Measurements from ENCODE around the gene CDK5R2. TPM values are rescaled to one million over a fixed set of nuclear protein-coding genes. Genes with fewer than 3 reads are reported as not detected.
"Not testable (repeated sequence)": the region's sequence is repeated elsewhere in the genome, so short reads cannot be mapped to it uniquely, and the experiment has no call there.

CDK5R2 gene
- total RNA-seq, 1 donor from 2014 or later = not detected

GRCh38 chr2:218927876-218928275 lies 31.6 kb upstream of the CDK5R2 start:
- intact Hi-C loops (cut with DNase I) = no loop called here
- H3K36me3 ChIP-seq = no peaks in the 10 kb centered on the region
- H3K27me3 ChIP-seq = no peaks in the 10 kb centered on the region
- H3K4me1 ChIP-seq = no peaks in the 10 kb centered on the region
- no peak for DNase-seq (ENCODE audit: low spot score in 2 of 2)
- H3K4me3 ChIP-seq = no peak overlapping the region
- H3K9me3 ChIP-seq = no peaks in the 10 kb centered on the region
- TF ChIP-seq CTCF (IDR thresholded peaks at IDR 0.05) = no peak
- H3K27ac ChIP-seq = no peak overlapping the region

DNA sequence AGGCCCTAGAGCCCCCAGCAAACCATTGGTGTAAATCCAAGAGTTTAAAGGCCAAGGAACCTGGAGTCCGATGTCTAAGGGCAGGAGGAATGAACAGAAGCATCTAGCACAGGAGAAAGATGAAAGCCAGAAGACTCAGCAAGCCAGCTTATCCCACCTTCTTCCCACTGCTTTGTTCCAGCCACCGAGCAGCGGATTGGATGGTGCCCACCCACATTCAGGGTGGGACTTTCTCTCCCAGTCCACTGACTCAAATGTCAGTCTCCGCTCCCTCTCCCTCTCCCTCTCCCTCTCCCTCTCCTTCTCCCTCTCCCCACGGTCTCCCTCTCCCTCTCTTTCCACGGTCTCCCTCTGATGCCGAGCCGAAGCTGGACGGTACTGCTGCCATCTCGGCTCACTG lies 29.0 kb upstream of the CDK5R2 start:
- H3K4me3 ChIP-seq; DNase-seq (ENCODE audit: low spot score in 2 of 2); H3K36me3 ChIP-seq; H3K4me1 ChIP-seq; intact Hi-C loops (cut with DNase I); H3K27ac ChIP-seq; H3K27me3 ChIP-seq; H3K9me3 ChIP-seq: not testable (repeated sequence)

GRCh38 chr2:218931751-218932150 lies 27.7 kb upstream of the CDK5R2 start:
- DNase-seq (ENCODE audit: low spot score in 2 of 2); H3K27me3 ChIP-seq; H3K36me3 ChIP-seq; H3K27ac ChIP-seq; intact Hi-C loops (cut with DNase I); H3K9me3 ChIP-seq; H3K4me1 ChIP-seq; H3K4me3 ChIP-seq: not testable (repeated sequence)

GRCh38 chr2:218944759-218945404 lies 14.6 kb upstream of the CDK5R2 start:
- Histone ChIP-seq H3K4me1 (no peaks in the 10 kb centered on the region), H3K36me3 (no peaks in the 10 kb centered on the region), H3K27ac (no peak overlapping the region), H3K27me3 (no peaks in the 10 kb centered on the region), H3K9me3 (no peaks in the 10 kb centered on the region), H3K4me3 (no peak overlapping the region)
- TF ChIP-seq CTCF (IDR thresholded peaks at IDR 0.05) = no peak
- DNase-seq (ENCODE audit: low spot score in 2 of 2) = no peak
- intact Hi-C loops (cut with DNase I) = no loop called here

DNA sequence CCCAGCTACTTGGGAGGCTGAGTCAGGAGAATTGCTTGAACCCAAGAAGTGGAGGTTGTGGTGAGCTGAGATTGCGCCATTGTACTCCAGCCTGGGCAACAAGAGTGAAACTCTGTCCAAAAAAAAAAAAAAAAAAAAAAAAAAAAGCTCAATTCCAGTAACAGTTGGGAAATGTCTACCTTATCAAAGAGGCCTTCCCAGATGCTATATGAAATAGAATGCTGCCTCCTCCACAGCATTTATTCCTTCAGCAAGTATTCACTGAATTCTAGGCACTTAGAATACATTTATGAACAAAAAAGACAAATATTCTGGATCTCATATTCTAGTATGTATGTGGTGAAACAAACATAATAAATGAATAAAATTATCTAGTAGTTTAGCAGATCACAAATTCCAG lies 12.8 kb upstream of the CDK5R2 start:
- Histone ChIP-seq H3K27ac (no peak overlapping the region), H3K36me3 (no peaks in the 10 kb centered on the region), H3K9me3 (no peaks in the 10 kb centered on the region), H3K4me3 (no peak overlapping the region), H3K4me1 (no peaks in the 10 kb centered on the region), H3K27me3 (no peaks in the 10 kb centered on the region)
- DNase-seq (ENCODE audit: low spot score in 2 of 2) = no peak
- no peak for TF ChIP-seq CTCF (IDR thresholded peaks at IDR 0.05)
- intact Hi-C loops (cut with DNase I) = no loop called here

DNA sequence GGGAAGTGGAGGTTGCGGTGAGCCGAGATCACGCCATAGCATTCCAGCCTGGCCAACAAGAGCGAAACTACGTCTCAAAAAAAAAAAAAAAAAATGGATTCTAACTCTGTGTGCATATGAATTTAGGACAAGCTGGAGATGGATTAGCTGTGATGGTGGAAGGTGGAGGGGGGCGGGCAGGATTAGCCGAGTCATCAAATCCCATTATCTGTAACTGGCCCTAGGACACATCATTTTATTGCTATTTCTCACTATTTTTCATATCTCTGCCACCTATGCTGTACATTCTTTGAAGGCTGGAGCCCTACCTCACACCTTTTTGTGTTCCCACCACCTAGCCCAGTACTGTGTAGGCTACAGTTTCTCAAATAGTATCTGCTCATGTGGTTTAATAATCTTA lies 7.3 kb upstream of the CDK5R2 start:
- DNase-seq (ENCODE audit: low spot score in 2 of 2) = no peak
- Histone ChIP-seq H3K9me3 (no peaks in the 10 kb centered on the region), H3K36me3 (no peaks in the 10 kb centered on the region), H3K27ac (no peak overlapping the region), H3K27me3 (no peaks in the 10 kb centered on the region), H3K4me3 (no peak overlapping the region), H3K4me1 (no peaks in the 10 kb centered on the region)
- intact Hi-C loops (cut with DNase I) = no loop called here
- TF ChIP-seq CTCF (IDR thresholded peaks at IDR 0.05) = no peak

GRCh38 chr2:218953366-218953954 lies 6.0 kb upstream of the CDK5R2 start:
- no peaks in the 10 kb centered on the region for H3K4me1 ChIP-seq

More at GRCh38 chr2:218953366-218953954, 6.0 kb upstream of the CDK5R2 start:
- Histone ChIP-seq H3K27me3 (no peaks in the 10 kb centered on the region), H3K4me3 (no peak overlapping the region), H3K27ac (no peak overlapping the region), H3K9me3 (no peaks in the 10 kb centered on the region), H3K36me3 (no peaks in the 10 kb centered on the region)
- intact Hi-C loops (cut with DNase I) = no loop called here
- no peak for TF ChIP-seq CTCF (IDR thresholded peaks at IDR 0.05)
- no peak for DNase-seq (ENCODE audit: low spot score in 2 of 2)
